Activated T-helper 2 cell treated with anti-CD3 and anti-CD28 coated beads, Interferon-gamma antibody, Interleukin-2, Interleukin-4, amounts not matched to agents 10 μg/mL and 5 μg/mL and 100 μg/mL, durations not matched to agents 14 hours and 24 hours and 36 hours (primary cell): ENCODE data around the gene CWC15. TPM values are rescaled to one million over a fixed set of nuclear protein-coding genes. Genes with fewer than 3 reads are reported as not detected.
A peak's percentile ranks its signal among the peaks of the same experiment; 100 is the strongest.

Source experiments
- DNase-seq: peaks from one replicate; pipeline ENCODE4 v3.0.0; 2021; ENCODE audit warnings: low spot score
- H3K27ac Mint-ChIP-seq: one replicate; pipeline ENCODE4 v1.8.0; 2021; ENCODE audit warnings: mixed read lengths
- H3K27me3 Mint-ChIP-seq: one replicate; pipeline ENCODE4 v1.8.0; 2021; ENCODE audit warnings: low read depth, mixed read lengths
- H3K36me3 Mint-ChIP-seq: one replicate; pipeline ENCODE4 v1.8.0; 2021; ENCODE audit warnings: low read depth, mixed read lengths
- H3K4me1 Mint-ChIP-seq: one replicate; pipeline ENCODE4 v1.8.0; 2021; ENCODE audit warnings: low read depth, mixed read lengths
- H3K4me3 Mint-ChIP-seq: one replicate; pipeline ENCODE4 v1.8.0; 2021; ENCODE audit warnings: low read depth, mild to moderate bottlenecking, moderate library complexity, mixed read lengths
- H3K9me3 Mint-ChIP-seq: one replicate; pipeline ENCODE4 v1.8.0; 2021; ENCODE audit warnings: mixed read lengths
- intact Hi-C: fragments of 100-400 bp; cut with micrococcal nuclease; formaldehyde crosslinking; loops from one replicate; pipeline ENCODE4 v1.15.1; 2023
- total RNA-seq: library from RNA; stranded (reverse); gene quantifications from 2 replicates; pipeline ENCODE4 v1.2.3, GENCODE V29; 2022

CWC15 gene
- total RNA-seq, 1 donor from 2014 or later, result 94.4 TPM

DNA sequence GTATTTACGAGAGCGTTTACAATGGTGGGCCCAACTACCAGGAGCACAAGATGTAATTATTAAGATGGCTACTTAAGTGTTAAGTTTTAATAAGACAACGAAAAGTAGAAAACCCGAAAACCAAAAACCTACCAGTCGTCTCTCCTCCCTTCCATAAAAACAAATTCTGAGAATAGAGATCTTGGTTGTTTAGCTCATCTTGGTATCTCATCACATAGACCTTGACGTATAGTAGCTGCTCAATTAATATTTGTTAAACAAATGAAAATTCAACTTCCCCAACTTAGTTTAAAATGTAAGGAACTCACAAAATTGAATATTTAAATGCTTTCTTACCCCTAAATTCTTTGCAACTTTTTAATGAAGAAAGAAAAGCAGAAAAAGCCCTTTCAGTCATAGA is 822 bp upstream of the CWC15 start:
- no peak overlapping the region for H3K27ac Mint-ChIP-seq
- H3K4me1 Mint-ChIP-seq, result peaks cover 25% of the 10 kb centered on the region
- intact Hi-C loops, result loop anchor here (5.0 to 10.0 kb wide), 4 partner anchors 97 to 839 kb away; partner anchors contain the start of gene SESN3
- peaks cover 7% of the 10 kb centered on the region for H3K9me3 Mint-ChIP-seq
- H3K27me3 Mint-ChIP-seq, result no peaks in the 10 kb centered on the region
- peaks cover 26% of the 10 kb centered on the region for H3K36me3 Mint-ChIP-seq
- H3K4me3 Mint-ChIP-seq, result peak overlapping the region; percentile 95
- DNase-seq, result no peak

- no peaks in the 10 kb centered on the region for H3K27me3 Mint-ChIP-seq
- peaks cover 28% of the 10 kb centered on the region for H3K4me1 Mint-ChIP-seq
- intact Hi-C loops, result loop anchor here (1.0 to 10.0 kb wide), 7 partner anchors 95 to 838 kb away; partner anchors contain the start of genes FAM76B and SESN3
- DNase-seq, result no peak
- peak overlapping the region; percentile 13 for H3K27ac Mint-ChIP-seq
- H3K36me3 Mint-ChIP-seq, result peaks cover 41% of the 10 kb centered on the region
- H3K9me3 Mint-ChIP-seq, result peaks cover 7% of the 10 kb centered on the region
- peak overlapping the region; percentile 95 for H3K4me3 Mint-ChIP-seq
Observed at GRCh38 chr11:94972700-94973098, 657 bp downstream of the CWC15 start.

GRCh38 chr11:94968334-94968958 is 4.9 kb downstream of the CWC15 start:
- Mint-ChIP-seq H3K36me3 (peaks cover 77% of the 10 kb centered on the region), H3K4me1 (peaks cover 10% of the 10 kb centered on the region), H3K4me3 (no peak overlapping the region), H3K27ac (no peak overlapping the region), H3K9me3 (no peaks in the 10 kb centered on the region), H3K27me3 (no peaks in the 10 kb centered on the region)
- DNase-seq, result no peak
- intact Hi-C loops, result loop anchor here (10.0 kb wide), 1 partner anchor 344 kb away; no protein-coding TSS in a partner anchor

DNA sequence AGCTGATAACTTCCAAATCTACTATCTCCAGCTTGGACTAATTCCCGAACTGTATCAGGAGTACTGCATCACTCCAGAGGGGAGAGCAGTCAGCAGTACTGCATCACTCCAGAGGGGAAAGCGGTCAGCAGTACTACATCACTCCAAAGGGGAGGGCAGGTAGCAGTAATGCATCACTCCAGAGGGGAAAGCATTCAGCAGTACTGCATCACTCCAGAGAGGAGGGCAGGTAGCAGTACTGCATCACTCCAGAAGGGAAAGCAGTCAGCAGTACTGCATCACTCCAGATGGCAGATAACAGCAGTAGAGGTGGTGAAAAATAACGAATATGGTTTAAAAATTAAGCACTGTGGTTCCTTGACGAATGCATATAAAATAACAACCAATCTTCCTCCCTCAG is 8.4 kb downstream of the CWC15 start:
- Mint-ChIP-seq H3K27me3 (no peaks in the 10 kb centered on the region), H3K4me3 (no peak overlapping the region), H3K27ac (no peak overlapping the region), H3K9me3 (no peaks in the 10 kb centered on the region), H3K4me1 (peaks cover 3% of the 10 kb centered on the region), H3K36me3 (peaks cover 83% of the 10 kb centered on the region)
- no peak for DNase-seq
- intact Hi-C loops, result loop anchor here (10.0 kb wide), 1 partner anchor 340 kb away; no protein-coding TSS in a partner anchor

GRCh38 chr11:94961255-94961654 is 12.1 kb downstream of the CWC15 start:
- intact Hi-C loops, result loop anchor here (10.0 kb wide), 1 partner anchor 336 kb away; no protein-coding TSS in a partner anchor
- H3K36me3 Mint-ChIP-seq, result peaks cover 53% of the 10 kb centered on the region
- no peaks in the 10 kb centered on the region for H3K9me3 Mint-ChIP-seq

DNA sequence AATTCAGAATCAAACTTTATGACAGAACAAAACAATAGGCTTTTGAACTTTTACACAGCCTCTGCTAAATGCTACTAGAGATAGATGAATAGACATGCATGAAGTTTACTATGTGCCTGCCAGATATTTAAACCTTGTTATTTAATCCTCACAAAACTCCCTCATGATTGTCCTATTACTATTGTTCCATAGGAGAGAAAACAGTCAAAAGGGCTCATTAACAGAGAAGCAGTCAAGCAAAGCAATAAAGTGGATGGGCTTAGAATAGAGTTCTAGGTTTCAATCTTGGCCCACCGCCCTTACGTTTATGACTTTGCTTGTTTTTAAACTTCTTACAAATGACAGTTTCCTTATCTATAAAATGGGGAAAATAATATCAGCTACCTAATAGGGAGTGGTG is 12.9 kb downstream of the CWC15 start:
- intact Hi-C loops, result loop anchor here (10.0 kb wide), 1 partner anchor 336 kb away; no protein-coding TSS in a partner anchor
- Mint-ChIP-seq H3K27ac (no peak overlapping the region), H3K27me3 (no peaks in the 10 kb centered on the region), H3K9me3 (no peaks in the 10 kb centered on the region), H3K4me3 (no peak overlapping the region), H3K4me1 (no peaks in the 10 kb centered on the region), H3K36me3 (peaks cover 46% of the 10 kb centered on the region)
- DNase-seq, result no peak

More at GRCh38 chr11:94961255-94961654, 12.1 kb downstream of the CWC15 start:
- H3K4me3 Mint-ChIP-seq, result no peak overlapping the region
- no peak for DNase-seq
- H3K27ac Mint-ChIP-seq, result no peak overlapping the region
- H3K27me3 Mint-ChIP-seq, result no peaks in the 10 kb centered on the region
- no peaks in the 10 kb centered on the region for H3K4me1 Mint-ChIP-seq

DNA sequence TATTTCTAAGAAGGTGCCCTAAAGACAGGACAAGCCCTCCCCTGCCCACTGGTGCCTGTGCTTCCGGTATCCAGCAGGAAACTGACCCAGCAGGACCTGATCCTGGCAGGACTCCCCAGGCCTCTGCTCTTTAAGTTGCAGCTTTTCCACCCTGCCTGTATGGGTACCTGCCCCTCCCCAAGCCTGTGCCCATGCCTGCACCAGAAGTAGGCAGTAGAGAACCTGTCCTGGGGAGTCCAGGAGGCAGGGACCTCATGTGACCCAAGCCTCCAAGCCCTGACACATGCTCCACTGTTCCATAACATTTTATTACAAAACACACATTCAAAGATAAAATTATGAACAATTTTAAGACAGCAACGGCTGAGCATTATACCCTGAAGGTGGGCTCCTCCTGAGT is 14.2 kb downstream of the CWC15 start:
- no peaks in the 10 kb centered on the region for H3K27me3 Mint-ChIP-seq
- no peak overlapping the region for H3K27ac Mint-ChIP-seq
- DNase-seq, result no peak
- H3K4me3 Mint-ChIP-seq, result no peak overlapping the region
- intact Hi-C loops, result no loop called here
- peaks cover 32% of the 10 kb centered on the region for H3K36me3 Mint-ChIP-seq
- no peaks in the 10 kb centered on the region for H3K4me1 Mint-ChIP-seq
- H3K9me3 Mint-ChIP-seq, result no peaks in the 10 kb centered on the region

- peaks cover 24% of the 10 kb centered on the region for H3K36me3 Mint-ChIP-seq
Observed at GRCh38 chr11:94958121-94958696, 15.1 kb downstream of the CWC15 start.

GRCh38 chr11:94956963-94957362 is 16.4 kb downstream of the CWC15 start:
- intact Hi-C loops, result no loop called here
- Mint-ChIP-seq H3K36me3 (peaks cover 15% of the 10 kb centered on the region), H3K27ac (no peak overlapping the region), H3K4me3 (no peak overlapping the region), H3K9me3 (no peaks in the 10 kb centered on the region), H3K4me1 (no peaks in the 10 kb centered on the region), H3K27me3 (peaks cover 2% of the 10 kb centered on the region)
- no peak for DNase-seq

More at GRCh38 chr11:94958121-94958696, 15.1 kb downstream of the CWC15 start:
- H3K9me3 Mint-ChIP-seq, result no peaks in the 10 kb centered on the region
- DNase-seq, result no peak
- no peak overlapping the region for H3K27ac Mint-ChIP-seq
- H3K27me3 Mint-ChIP-seq, result peaks cover 2% of the 10 kb centered on the region
- no peak overlapping the region for H3K4me3 Mint-ChIP-seq
- intact Hi-C loops, result no loop called here
- no peaks in the 10 kb centered on the region for H3K4me1 Mint-ChIP-seq

GRCh38 chr11:94954753-94955152 is 18.6 kb downstream of the CWC15 start:
- Mint-ChIP-seq H3K36me3 (peaks cover under 1% of the 10 kb centered on the region), H3K4me1 (no peaks in the 10 kb centered on the region), H3K9me3 (no peaks in the 10 kb centered on the region), H3K27ac (no peak overlapping the region), H3K4me3 (no peak overlapping the region), H3K27me3 (peaks cover 2% of the 10 kb centered on the region)
- intact Hi-C loops, result no loop called here
- no peak for DNase-seq

DNA sequence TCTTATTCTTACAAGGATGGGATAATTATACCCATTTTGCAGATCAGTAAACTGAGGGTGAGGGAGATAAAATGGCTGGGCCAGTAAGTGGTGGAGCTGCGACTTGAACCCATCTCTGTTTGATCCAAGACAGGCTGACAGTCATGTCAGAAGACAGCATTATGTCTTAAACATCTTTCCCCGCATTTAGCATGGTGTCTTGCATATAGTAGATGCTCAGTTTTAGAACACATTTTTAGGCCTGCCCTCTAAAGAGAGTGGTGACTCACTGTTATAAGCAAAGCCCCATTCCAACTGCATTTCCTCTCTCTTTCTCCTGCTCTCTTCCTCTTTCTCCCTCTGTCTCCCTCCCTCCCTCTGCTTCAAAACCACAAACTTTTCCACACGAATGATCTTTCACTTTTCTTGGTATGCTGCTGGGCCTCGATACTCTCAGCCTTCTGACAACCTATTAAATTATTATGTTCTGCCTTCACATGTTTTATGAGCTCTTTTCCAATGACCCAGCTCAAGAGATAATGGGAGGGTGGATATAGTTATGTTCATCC is 25.2 kb downstream of the CWC15 start:
- no peak for DNase-seq
- Mint-ChIP-seq H3K4me3 (no peak overlapping the region), H3K27ac (no peak overlapping the region), H3K9me3 (no peaks in the 10 kb centered on the region), H3K36me3 (no peaks in the 10 kb centered on the region), H3K27me3 (peaks cover 9% of the 10 kb centered on the region), H3K4me1 (no peaks in the 10 kb centered on the region)
- intact Hi-C loops, result no loop called here

- DNase-seq, result no peak
- Mint-ChIP-seq H3K4me3 (no peak overlapping the region), H3K27ac (no peak overlapping the region), H3K4me1 (no peaks in the 10 kb centered on the region), H3K36me3 (no peaks in the 10 kb centered on the region), H3K27me3 (peaks cover 9% of the 10 kb centered on the region), H3K9me3 (no peaks in the 10 kb centered on the region)
- intact Hi-C loops, result no loop called here
Observed at GRCh38 chr11:94946812-94947211, 26.5 kb downstream of the CWC15 start.

DNA sequence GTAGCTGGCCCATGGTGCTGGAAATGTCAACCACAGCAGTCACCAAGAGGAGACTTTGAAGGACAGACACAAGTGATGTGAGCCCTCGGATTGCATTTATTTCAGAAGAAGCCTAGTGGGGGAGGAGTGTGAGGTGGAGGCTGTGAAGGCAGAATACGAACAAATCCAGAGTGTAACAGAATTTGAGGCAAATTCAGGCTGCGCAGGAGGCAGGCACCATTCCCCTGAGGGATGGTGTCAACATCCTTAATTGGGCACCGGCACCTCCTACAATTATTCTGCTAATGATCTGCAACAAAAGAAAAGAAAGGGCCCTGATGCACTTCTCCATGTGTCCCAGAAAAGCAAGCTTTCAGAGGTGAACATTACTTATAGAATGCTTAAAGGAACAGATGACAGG is 32.2 kb downstream of the CWC15 start:
- Mint-ChIP-seq H3K4me1 (no peaks in the 10 kb centered on the region), H3K27ac (no peak overlapping the region), H3K9me3 (no peaks in the 10 kb centered on the region), H3K27me3 (peaks cover 9% of the 10 kb centered on the region), H3K36me3 (no peaks in the 10 kb centered on the region), H3K4me3 (no peak overlapping the region)
- intact Hi-C loops, result no loop called here
- no peak for DNase-seq
